HG02840 (cell line): ENCODE measurements around the gene DUSP22.

Experiments used
- ATAC-seq: cut with Tn5 transposase; IDR thresholded peaks from one replicate; pipeline ENCODE4 v1.9.1; 2021; ENCODE audit warnings: mild to moderate bottlenecking, moderate library complexity, moderate number of reproducible peaks; ENCODE audit not compliant: unreplicated experiment, low FRiP score

Gene DUSP22

DNA sequence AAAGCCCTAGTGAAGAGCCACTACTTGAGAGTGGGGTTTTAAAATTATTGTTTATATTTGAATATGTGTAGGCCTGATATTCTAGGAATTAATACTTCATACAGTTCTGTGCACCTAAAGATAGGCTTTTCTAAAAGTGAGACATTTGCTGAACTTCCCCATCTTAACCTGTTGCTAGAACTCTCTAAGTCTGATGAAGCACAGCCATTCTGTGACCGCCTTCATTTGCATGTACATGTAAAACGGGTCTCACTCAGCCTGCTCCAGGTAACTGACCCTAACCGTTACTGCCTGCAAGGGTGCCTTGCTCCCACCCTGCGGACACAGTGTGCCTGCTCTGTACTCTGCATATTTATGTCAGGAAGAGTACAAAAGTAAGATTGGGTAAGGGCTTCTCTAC lies 54.9 kb downstream of the DUSP22 start:
- peak; percentile 79 for ATAC-seq

DNA sequence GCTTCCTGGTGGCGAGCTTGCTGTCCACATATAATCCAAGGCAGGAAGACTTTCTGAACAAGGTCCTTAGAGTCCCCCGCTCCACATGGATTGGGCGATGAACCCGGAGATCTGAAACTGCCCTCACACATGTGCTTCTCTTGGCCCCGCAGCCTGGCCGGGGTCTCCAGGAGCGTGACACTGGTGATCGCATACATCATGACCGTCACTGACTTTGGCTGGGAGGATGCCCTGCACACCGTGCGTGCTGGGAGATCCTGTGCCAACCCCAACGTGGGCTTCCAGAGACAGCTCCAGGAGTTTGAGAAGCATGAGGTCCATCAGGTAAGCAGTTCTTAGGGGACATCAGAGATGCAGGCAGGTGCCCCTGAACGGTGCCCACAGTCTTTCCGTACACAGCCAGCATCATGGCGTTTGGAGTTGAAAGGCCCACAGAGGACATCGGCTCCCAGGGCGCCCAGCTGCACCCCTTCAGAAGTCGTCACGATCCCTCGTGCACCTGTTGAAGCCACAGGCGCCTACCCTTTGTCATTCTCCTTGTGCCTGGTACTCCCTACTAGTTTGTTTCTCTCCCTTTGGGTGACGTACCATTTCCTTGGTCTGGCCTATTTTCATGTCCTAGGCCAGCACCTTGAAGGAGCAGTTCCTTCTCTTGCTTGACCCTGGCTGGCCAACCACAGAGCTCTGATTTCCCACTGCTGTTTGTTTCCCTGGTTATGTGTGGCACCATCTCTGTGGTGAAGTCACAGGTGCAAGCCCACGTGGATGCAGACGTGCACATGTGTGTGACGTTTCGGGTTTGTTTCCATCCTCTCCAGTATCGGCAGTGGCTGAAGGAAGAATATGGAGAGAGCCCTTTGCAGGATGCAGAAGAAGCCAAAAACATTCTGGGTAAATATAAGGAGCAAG lies 55.9 kb downstream of the DUSP22 start:
- ATAC-seq = no peak

DNA sequence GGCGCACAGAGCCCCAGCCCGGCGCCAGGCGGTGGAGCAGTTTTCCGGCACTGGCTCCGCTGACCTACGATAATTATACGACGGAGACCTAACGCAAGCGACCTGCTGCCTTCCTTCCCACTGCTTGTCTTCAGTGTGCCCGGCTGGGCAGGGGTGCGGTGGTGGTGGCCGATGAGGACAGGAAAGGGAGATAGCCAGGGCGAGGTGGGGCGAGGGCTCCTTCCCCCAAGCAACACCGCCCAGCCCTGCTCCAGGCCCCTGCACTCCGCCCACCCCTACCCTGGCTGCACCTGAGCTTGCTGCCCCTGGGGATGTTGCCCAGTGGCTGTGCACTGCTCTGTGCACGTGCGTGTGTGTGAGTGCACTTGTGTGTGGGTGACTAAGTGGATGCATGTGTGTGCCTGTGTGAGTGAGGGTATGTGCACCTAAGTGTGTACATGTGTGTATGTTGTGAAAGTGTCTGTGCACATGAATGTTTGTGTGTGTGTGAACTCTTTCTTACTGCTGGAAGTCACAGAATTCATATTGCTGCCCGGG lies 56.6 kb downstream of the DUSP22 start:
- no peak for ATAC-seq

DNA sequence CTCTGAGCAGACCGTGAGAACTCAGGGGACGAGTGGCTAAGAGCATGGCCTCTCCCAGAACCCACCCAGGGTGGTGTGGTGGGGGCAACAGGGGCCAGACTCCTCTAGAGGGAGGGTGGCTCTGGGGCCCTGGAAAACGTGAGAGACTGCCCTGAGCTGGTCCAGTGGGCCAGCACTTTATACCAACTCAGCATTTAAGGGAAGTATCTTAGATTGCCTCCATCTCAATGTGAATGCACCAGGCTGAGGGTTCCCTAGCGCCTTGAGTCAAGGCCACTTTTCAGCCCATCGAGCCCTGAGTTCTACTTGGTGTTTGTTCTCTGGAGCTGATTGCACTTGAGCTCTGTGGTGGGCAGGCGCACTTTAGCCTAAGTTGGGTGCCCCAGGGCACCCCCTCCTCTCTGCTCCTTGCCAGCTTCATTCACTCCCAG lies 57.2 kb downstream of the DUSP22 start:
- ATAC-seq = no peak

DNA sequence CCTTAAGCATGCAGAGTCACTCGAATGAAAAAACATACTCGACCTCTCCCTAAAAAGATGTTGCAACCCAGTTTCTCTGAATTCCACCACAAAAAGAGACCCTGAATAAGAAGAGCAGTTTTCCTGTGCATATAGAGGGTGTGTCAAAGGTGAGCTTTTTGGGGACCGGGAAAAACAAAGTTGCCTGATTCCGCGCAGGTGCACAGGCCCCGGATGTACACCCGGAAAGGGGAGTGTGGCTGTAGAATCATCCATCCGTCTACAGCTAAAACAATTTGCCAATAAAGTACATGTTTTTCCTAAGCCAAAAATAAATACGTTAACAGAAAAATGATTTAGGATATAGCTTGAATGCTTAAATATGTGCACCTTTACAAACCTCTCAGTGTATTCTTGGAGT lies 58.1 kb downstream of the DUSP22 start:
- no peak for ATAC-seq

DNA sequence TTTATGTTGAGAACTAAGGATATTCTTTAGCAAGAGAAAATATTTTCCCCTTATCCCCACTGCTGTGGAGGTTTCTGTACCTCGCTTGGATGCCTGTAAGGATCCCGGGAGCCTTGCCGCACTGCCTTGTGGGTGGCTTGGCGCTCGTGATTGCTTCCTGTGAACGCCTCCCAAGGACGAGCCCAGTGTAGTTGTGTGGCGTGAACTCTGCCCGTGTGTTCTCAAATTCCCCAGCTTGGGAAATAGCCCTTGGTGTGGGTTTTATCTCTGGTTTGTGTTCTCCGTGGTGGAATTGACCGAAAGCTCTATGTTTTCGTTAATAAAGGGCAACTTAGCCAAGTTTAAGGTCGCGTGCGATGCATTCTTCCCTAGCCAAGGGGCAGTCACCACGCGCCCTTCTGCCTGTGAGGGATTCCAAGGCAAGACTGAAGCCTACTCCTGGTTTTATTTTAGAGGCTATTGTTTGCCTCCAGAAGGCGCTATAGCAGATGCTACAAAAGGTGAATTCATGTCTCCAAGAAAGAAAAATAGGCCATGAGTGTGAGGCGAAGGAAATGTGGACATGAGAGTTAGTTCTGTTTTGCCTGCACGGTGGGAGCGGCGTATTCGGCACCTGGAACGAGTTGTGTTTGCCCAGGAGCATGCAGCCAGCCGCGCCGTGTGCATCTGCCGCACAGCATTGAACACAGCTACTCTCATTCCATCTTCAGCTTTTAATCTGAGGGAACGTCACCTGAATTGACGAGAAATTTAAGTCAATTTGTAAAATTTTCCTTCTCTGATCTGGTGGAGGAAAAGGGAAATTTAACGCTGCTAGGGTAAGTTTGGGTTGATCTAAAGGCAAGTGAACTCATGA lies 59.0 kb downstream of the DUSP22 start:
- no peak for ATAC-seq

DNA sequence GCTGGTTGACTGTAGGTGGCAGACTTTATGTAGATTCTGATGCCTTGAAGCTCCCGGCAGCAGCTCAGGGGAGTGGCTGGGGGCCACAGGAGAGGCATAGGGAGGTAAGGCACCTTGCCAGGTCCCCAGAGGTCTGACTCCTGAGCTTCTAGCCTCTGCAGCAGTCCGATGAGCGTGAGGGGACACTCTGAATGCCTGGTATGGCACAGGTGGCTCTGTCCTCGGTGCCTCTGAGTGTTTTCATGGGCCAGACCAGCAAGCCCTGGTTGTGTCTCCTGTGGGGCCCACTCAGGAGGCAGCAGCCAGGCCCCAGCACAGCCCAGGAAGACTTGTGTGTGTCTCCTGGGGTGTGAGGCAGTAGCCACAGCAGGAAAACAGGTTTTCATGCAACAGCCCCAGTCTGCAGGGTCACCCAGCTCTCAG lies 59.6 kb downstream of the DUSP22 start:
- ATAC-seq = no peak

- ATAC-seq = no peak
These were observed 60.2 kb downstream of the DUSP22 start for GRCh38 chr6:352474-352873.

GRCh38 chr6:352896-353470 lies 60.7 kb downstream of the DUSP22 start:
- no peak for ATAC-seq

DNA sequence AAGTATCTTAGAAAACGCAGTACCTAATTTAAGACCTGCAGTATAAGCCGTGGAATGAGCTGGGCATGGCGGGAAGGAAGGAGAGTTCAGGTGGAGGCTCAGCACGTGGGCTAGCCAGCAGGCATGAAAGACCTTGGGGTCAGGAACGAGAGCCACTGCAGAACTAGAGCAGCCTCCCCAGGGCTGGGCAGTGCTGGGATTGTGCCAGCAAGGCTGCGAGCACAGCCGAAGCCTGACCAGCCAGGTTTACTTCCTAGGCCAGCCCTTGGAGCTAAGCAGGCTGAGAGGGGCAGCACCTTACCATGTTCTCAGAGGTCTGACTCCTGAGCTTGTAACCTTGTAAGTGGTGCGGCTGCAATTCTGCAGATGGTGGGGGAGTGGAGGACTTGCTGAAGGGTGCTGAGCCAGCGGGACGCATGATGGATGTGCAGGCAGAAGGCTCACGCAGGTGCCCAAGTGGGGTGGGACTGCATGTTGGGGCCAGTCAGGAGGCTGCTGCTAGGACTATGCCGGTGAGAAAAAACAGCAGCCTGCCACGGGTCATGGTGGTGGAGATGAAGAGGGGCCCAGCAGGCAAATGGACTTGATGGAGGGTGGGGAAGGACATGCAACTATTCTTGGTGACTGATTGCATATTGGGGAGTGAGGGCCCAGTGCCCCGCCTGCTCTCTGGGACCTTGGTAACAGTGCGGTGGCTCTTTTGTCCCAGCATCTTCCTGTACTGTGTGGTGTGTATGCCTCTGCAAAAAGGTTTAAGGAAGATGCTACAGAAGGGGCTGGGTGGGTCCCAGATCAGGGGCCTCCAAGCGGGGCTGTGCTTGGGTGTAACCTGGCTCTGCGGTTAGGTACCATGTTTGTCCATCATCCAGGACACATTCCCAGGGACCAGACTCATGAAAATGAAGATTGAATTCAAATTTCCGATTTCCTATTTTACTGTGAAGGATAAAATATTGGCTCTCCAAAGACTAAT lies 61.6 kb downstream of the DUSP22 start:
- ATAC-seq = no peak

DNA sequence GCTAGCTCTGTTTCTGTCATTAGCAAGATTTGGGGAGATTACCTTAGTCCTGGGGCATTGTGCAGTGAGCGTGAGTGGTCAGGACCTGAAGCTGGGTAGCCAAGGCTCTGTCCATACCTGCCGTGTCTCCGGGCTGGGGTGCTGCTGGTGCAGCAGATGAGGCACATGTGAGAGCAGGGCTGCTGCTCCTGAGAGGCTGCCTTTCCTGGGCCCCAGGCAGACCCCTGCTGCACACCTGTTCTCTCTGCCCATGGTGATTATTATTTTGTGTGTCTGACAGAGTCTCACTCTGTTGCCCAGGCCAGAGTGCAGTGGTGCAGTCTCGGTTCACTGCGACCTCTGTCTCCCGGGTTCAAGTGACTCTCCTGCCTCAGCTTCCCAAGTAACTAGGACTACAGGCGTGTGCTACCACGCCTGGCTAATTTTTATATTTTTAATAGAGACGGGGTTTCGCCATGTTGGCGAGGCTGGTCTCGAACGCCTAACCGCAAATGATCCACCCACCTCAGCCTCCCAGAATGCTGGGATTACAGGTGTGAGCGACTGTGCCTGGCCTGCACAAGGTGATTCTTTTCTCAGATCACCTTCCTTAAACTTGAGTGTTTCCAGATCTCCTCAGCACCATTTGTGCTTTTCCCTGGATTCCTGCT lies 62.5 kb downstream of the DUSP22 start:
- ATAC-seq = no peak

GRCh38 chr6:355373-356208 lies 63.3 kb downstream of the DUSP22 start:
- ATAC-seq = no peak

DNA sequence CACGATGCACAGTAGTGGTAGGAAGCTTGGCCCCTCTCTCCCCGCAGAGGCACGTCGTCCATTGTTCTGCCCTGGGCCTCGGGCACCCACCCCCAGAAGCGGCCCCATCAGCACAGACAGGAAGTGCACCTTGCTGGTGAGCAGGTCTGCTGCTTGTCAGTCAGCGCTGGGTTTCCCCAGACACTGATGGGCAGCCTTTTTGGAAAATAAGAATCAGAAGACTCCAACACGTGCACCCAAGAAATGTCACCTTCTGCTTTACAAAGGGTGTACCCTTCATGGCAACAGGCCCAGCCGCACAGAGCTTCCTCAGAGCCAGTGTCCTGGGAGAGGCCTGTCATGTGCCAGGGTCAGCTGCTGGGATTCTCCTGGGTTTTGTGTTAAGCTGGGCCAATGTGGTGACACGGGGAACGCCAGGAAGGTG lies 64.6 kb downstream of the DUSP22 start:
- ATAC-seq = no peak

DNA sequence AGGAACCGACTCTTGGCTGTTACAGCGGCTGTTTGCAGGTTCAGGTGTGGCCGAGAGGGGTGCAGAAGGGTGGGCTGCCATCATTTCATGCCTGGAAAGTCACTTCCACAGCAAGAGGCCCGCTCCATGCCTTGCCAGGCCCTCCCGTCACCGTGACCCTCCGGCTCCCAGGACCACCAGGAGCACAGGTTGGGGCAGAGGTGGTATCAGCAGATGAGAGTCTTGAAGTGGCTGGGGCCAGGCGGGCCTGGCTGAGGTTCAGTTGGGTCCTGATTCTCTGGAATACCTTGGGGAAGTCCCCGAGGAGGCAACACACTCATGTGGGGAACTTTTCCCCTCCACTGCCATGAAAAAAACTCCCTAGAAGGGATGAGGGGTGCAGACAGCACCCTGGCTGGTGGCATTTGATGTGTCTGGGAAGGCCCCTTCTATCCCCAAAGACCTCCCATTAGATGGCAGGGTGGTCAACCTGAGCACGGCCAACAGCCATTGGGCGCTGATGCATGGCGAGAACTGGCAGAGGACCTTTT lies 65.0 kb downstream of the DUSP22 start:
- no peak for ATAC-seq

- no peak for ATAC-seq
These were observed 65.6 kb downstream of the DUSP22 start for GRCh38 chr6:357791-358341.

GRCh38 chr6:358432-358831 lies 66.1 kb downstream of the DUSP22 start:
- ATAC-seq = no peak

GRCh38 chr6:358847-359246 lies 66.6 kb downstream of the DUSP22 start:
- ATAC-seq = no peak
